IMR-90 (cell line): ENCODE results near the gene COL4A1. TPM values are rescaled to one million over a fixed set of nuclear protein-coding genes. Genes with fewer than 3 reads are reported as not detected.

ENCODE experiments used
- ATAC-seq: fragments of 200-7000 bp; cut with Tn5 transposase; 2 replicates; pipeline ENCODE4 v1.9.1; 2020; ENCODE audit warnings: low read depth, mild to moderate bottlenecking, moderate library complexity
- BruUV-seq: library from RNA; stranded (reverse); fragments of 400-500 nt; replicated peaks from 2 replicates; lab custom pipeline; 2021; lab: Mats Ljungman, UMichigan
- CTCF ChIA-PET: fragments of 300-600 bp; formaldehyde crosslinking; extraction: SDS; loops from one replicate; lab custom pipeline; 2021; ENCODE audit warnings: antibody characterized with exemption; lab: Yijun Ruan, JAX
- POLR2A ChIA-PET: fragments of 300-600 bp; sonication (Branson Sonifier 250); formaldehyde crosslinking; loops from one replicate; lab custom pipeline; 2022; ENCODE audit warnings: antibody characterized with exemption; ENCODE audit not compliant: unreplicated experiment; lab: Charles Lee
- DNase-seq: peaks from one replicate; pipeline ENCODE4 v3.0.0; 2013
- H2AFZ ChIP-seq: replicated peaks from 2 replicates; pipeline ENCODE3; 2013; ENCODE audit warnings: low read length, mild to moderate bottlenecking; ENCODE audit not compliant: poor library complexity
- H2AK5ac ChIP-seq: 2 replicates; pipeline ENCODE4 v1.6.1; 2013; ENCODE audit warnings: low read depth, low read length, inconsistent platforms
- H2AK9ac ChIP-seq: replicated peaks from 2 replicates; pipeline ENCODE3; 2013; ENCODE audit warnings: mild to moderate bottlenecking, low read depth, low read length, moderate library complexity; ENCODE audit not compliant: poor library complexity
- H2BK120ac ChIP-seq: 2 replicates; pipeline ENCODE4 v1.6.1; 2013; ENCODE audit warnings: low read depth, low read length, inconsistent platforms
- H2BK15ac ChIP-seq: 3 replicates; pipeline ENCODE4 v1.6.1; 2013; ENCODE audit warnings: low read depth, low read length, inconsistent platforms
- H2BK20ac ChIP-seq: 2 replicates; pipeline ENCODE4 v1.6.1; 2013; ENCODE audit warnings: low read depth, mild to moderate bottlenecking, inconsistent platforms, low read length, moderate library complexity
- H2BK5ac ChIP-seq: 2 replicates; pipeline ENCODE4 v1.6.1; 2013; ENCODE audit warnings: mild to moderate bottlenecking, low read depth, low read length, inconsistent platforms; ENCODE audit not compliant: poor library complexity, severe bottlenecking
- H3K14ac ChIP-seq: replicated peaks from 2 replicates; pipeline ENCODE4 v1.6.1; 2013; ENCODE audit warnings: low read depth, low read length, inconsistent platforms
- H3K18ac ChIP-seq: 2 replicates; pipeline ENCODE4 v1.6.1; 2013; ENCODE audit warnings: low read depth, low read length, control low read depth
- H3K23ac ChIP-seq: 2 replicates; pipeline ENCODE4 v1.6.1; 2013; ENCODE audit warnings: low read depth, low read length, inconsistent platforms
- H3K27ac ChIP-seq: 2 replicates; pipeline ENCODE4 v1.5.1; 2013; ENCODE audit warnings: mild to moderate bottlenecking, control low read depth, low read length; ENCODE audit not compliant: insufficient read depth
- H3K27me3 ChIP-seq: 2 replicates; pipeline ENCODE4 v1.6.1; 2013; ENCODE audit warnings: low read length; ENCODE audit not compliant: control insufficient read depth, insufficient read depth
- H3K36me3 ChIP-seq: 2 replicates; pipeline ENCODE4 v1.6.1; 2013; ENCODE audit warnings: low read length, mixed read lengths; ENCODE audit not compliant: control insufficient read depth, insufficient read depth
- H3K4ac ChIP-seq: 2 replicates; pipeline ENCODE4 v1.6.1; 2013; ENCODE audit warnings: low read depth, low read length, inconsistent platforms
- H3K4me1 ChIP-seq: 2 replicates; pipeline ENCODE4 v1.6.1; 2013; ENCODE audit warnings: low read length, mixed read lengths; ENCODE audit not compliant: control insufficient read depth, insufficient read depth
- H3K4me2 ChIP-seq: 2 replicates; pipeline ENCODE4 v1.6.1; 2013; ENCODE audit warnings: low read depth, mild to moderate bottlenecking, control low read depth, low read length, moderate library complexity
- H3K4me3 ChIP-seq: 2 replicates; pipeline ENCODE4 v1.5.1; 2013; ENCODE audit warnings: low read depth, mild to moderate bottlenecking, control low read depth, low read length, moderate library complexity; ENCODE audit not compliant: insufficient read depth
- H3K56ac ChIP-seq: 2 replicates; pipeline ENCODE4 v1.6.1; 2013; ENCODE audit warnings: low read length, inconsistent platforms; ENCODE audit not compliant: insufficient read depth; ENCODE audit errors: extremely low read depth
- H3K79me1 ChIP-seq, 2 experiments: 2 replicates each; pipeline ENCODE4 v1.6.1; 2013; ENCODE audit warnings: low read length in 2 of 2, inconsistent platforms in 1 of 2, low read depth in 1 of 2
- H3K9ac ChIP-seq: 2 replicates; pipeline ENCODE4 v1.6.1; 2013; ENCODE audit warnings: low read depth, low read length, control low read depth
- H3K9me1 ChIP-seq: 2 replicates; pipeline ENCODE4 v1.6.1; 2013; ENCODE audit warnings: low read length, inconsistent platforms; ENCODE audit not compliant: insufficient read depth
- H3K9me3 ChIP-seq: 2 replicates; pipeline ENCODE4 v1.6.1; 2013; ENCODE audit warnings: low read length; ENCODE audit not compliant: control insufficient read depth, insufficient read depth
- H4K20me1 ChIP-seq: 2 replicates; pipeline ENCODE4 v1.6.1; 2013; ENCODE audit warnings: low read length, inconsistent platforms; ENCODE audit not compliant: insufficient read depth
- H4K5ac ChIP-seq: 2 replicates; pipeline ENCODE4 v1.6.1; 2013; ENCODE audit warnings: mild to moderate bottlenecking, low read depth, low read length, control low read depth
- H4K8ac ChIP-seq, 2 experiments: 2 replicates each; pipeline ENCODE4 v1.6.1; 2013; ENCODE audit warnings: low read depth in 2 of 2, low read length in 2 of 2, control low read depth in 1 of 2, inconsistent platforms in 1 of 2
- H4K91ac ChIP-seq: 2 replicates; pipeline ENCODE4 v1.6.1; 2013; ENCODE audit warnings: low read depth, low read length, inconsistent platforms; ENCODE audit not compliant: insufficient read depth
- BHLHE40 ChIP-seq: fragments of 150-350 bp; IDR thresholded peaks from 2 replicates; pipeline ENCODE4 v1.6.1; 2016; ENCODE audit warnings: mild to moderate bottlenecking, low read depth, low read length
- CEBPB ChIP-seq: IDR thresholded peaks from 2 replicates; pipeline ENCODE4 v1.6.1; 2012; ENCODE audit warnings: low read depth, low read length, improper control_type of control experiment
- ELK1 ChIP-seq: fragments of 150-350 bp; IDR thresholded peaks from 2 replicates; pipeline ENCODE4 v1.6.1; 2016; ENCODE audit warnings: low read depth, mild to moderate bottlenecking, low read length, moderate library complexity, borderline replicate concordance
- FOS ChIP-seq: fragments of 150-350 bp; IDR thresholded peaks from 2 replicates; pipeline ENCODE4 v1.6.1; 2016; ENCODE audit warnings: low read depth, low read length
- MAFK ChIP-seq: IDR thresholded peaks from 2 replicates; pipeline ENCODE4 v1.6.1; 2012; ENCODE audit warnings: low read depth, low read length, improper control_type of control experiment
- MXI1 ChIP-seq: IDR thresholded peaks from 2 replicates; pipeline ENCODE4 v1.6.1; 2012; ENCODE audit warnings: low read depth, mild to moderate bottlenecking, low read length, moderate library complexity, borderline replicate concordance
- NFE2L2 ChIP-seq: fragments of 150-350 bp; IDR thresholded peaks from 2 replicates; pipeline ENCODE4 v1.6.1; 2016; ENCODE audit warnings: low read depth, mild to moderate bottlenecking, low read length
- POLR2A ChIP-seq: IDR thresholded peaks from 2 replicates; pipeline ENCODE4 v1.6.1; 2012; ENCODE audit warnings: mild to moderate bottlenecking, low read depth, low read length
- RAD21 ChIP-seq: IDR thresholded peaks from 2 replicates; pipeline ENCODE4 v1.6.1; 2012; ENCODE audit warnings: low read length, improper control_type of control experiment
- RCOR1 ChIP-seq: IDR thresholded peaks from 2 replicates; pipeline ENCODE4 v1.6.1; 2012; ENCODE audit warnings: mild to moderate bottlenecking, low read length, improper control_type of control experiment; ENCODE audit not compliant: insufficient replicate concordance
- SMC3 ChIP-seq: fragments of 150-350 bp; IDR thresholded peaks from 2 replicates; pipeline ENCODE4 v1.6.1; 2016; ENCODE audit warnings: low read depth, mild to moderate bottlenecking, antibody characterized with exemption, low read length, moderate library complexity
- USF2 ChIP-seq: fragments of 150-350 bp; IDR thresholded peaks from 2 replicates; pipeline ENCODE4 v1.6.1; 2017; ENCODE audit warnings: mild to moderate bottlenecking, antibody characterized with exemption, low read length, low read depth
- WGBS, 2 experiments: methylation state at CpG; one replicate each; pipeline versions ENCODE4 v1.1.5 to v1.1.7; 2013; ENCODE audit warnings: missing lambda C conversion rate in 2 of 2; ENCODE audit not compliant: insufficient read length in 1 of 2; ENCODE audit errors: extremely low coverage in 2 of 2; 5-methylcytosine and 5-hydroxymethylcytosine counted together
- dilution Hi-C: fragments of 300-500 bp; cut with HindIII; formaldehyde crosslinking; loops from one replicate; pipeline ENCODE4 v1.14.3; 2018; ENCODE audit warnings: low sequenced_read_pairs; ENCODE audit not compliant: unreplicated experiment
- in situ Hi-C: fragments of 300-500 bp; cut with MboI; formaldehyde crosslinking; loops from 3 replicates; pipeline ENCODE4 v1.14.3; 2019; ENCODE audit warnings: low sequenced_read_pairs, inconsistent platforms, mixed read lengths
- intact Hi-C: fragments of 100-400 bp; cut with micrococcal nuclease; formaldehyde crosslinking; loops from 2 replicates; pipeline ENCODE4 v1.10.0; 2022
- polyA plus RNA-seq, 3 experiments: library from polyadenylated mRNA; depleted of rRNA; stranded (reverse); fragments of >200 nt; gene quantifications; 2 replicates each; pipeline ENCODE4 v1.2.3, GENCODE V29; 2012; ENCODE audit warnings: low replicate concordance in 1 of 3
- total RNA-seq: library from RNA; depleted of rRNA; stranded (reverse); fragments of >200 nt; gene quantifications from 2 replicates; pipeline ENCODE4 v1.2.3, GENCODE V29; 2012

COL4A1 gene
- total and polyA plus RNA-seq, 2 of the 4 experiments (the other 2 are of a cell fraction), result 230 to 337 TPM

GRCh38 chr13:110130431-110130830, 176.5 kb downstream of the COL4A1 start:
- WGBS, 2 experiments, result no CpG with 5 or more reads among the region's 3 CpGs
- ChIA-PET CTCF (no interaction called here), POLR2A (no interaction called here)
- H3K56ac ChIP-seq, result no peak overlapping the region
- no peak overlapping the region for H3K9ac ChIP-seq
- dilution Hi-C loops, result no loop called here
- H3K14ac ChIP-seq, result no peak overlapping the region
- no peak overlapping the region for H2BK5ac ChIP-seq
- no peak overlapping the region for H4K8ac ChIP-seq
- H4K20me1 ChIP-seq, result no peaks in the 10 kb centered on the region
- no peaks in the 10 kb centered on the region for H3K27me3 ChIP-seq
- H4K91ac ChIP-seq, result no peak overlapping the region
- peak overlapping the region; percentile 34; the same call in 1 of the 2 replicates for H2AK5ac ChIP-seq
- no peak overlapping the region for H3K4me3 ChIP-seq
- H3K36me3 ChIP-seq, result no peaks in the 10 kb centered on the region
- peaks cover 22% of the 10 kb centered on the region for H3K4me1 ChIP-seq
- no peak overlapping the region for H4K5ac ChIP-seq
- H3K9me1 ChIP-seq, result peaks cover 17% of the 10 kb centered on the region
- H3K18ac ChIP-seq, result no peak overlapping the region
- H2BK20ac ChIP-seq, result no peak overlapping the region; the same call in 1 of the 2 replicates
- H3K4me2 ChIP-seq, result no peak overlapping the region
- no peaks in the 10 kb centered on the region for H3K9me3 ChIP-seq
- H2BK120ac ChIP-seq, result no peak overlapping the region; the same call in 1 of the 2 replicates
- no peak overlapping the region for H2BK15ac ChIP-seq
- no peak overlapping the region for H3K27ac ChIP-seq
- no peak overlapping the region for H2AFZ ChIP-seq
- no peak overlapping the region for H3K4ac ChIP-seq
- intact Hi-C loops, result no loop called here
- no TSS peak for BruUV-seq
- TF ChIP-seq NFE2L2, result no peak
- TF ChIP-seq MAFK, result no peak
- TF ChIP-seq POLR2A, result no peak
- no peak for TF ChIP-seq SMC3
- TF ChIP-seq MXI1, result no peak
- TF ChIP-seq RCOR1, result no peak
- no peak for TF ChIP-seq BHLHE40
- no peak for TF ChIP-seq RAD21
- no peak for TF ChIP-seq ELK1
- TF ChIP-seq USF2, result no peak
- TF ChIP-seq CEBPB, result no peak
- TF ChIP-seq FOS, result no peak
- H2AK9ac ChIP-seq, result no peak overlapping the region
- no peak for ATAC-seq
- no peaks in the 10 kb centered on the region for H3K79me1 ChIP-seq
- DNase-seq, result no peak
- H3K23ac ChIP-seq, result no peak overlapping the region
- in situ Hi-C loops, result no loop called here
